GM12878 (cell line): Measurements from ENCODE around the gene CFAP157. TPM values are rescaled to one million over a fixed set of nuclear protein-coding genes. Genes with fewer than 3 reads are reported as not detected.

Source experiments
- ATAC-seq: fragments of 200-7000 bp; cut with Tn5 transposase; 3 replicates; pipeline ENCODE4 v1.9.1; 2020; ENCODE audit warnings: mild to moderate bottlenecking, moderate library complexity
- Bru-seq: library from RNA; stranded (reverse); fragments of 400-500 nt; gene quantifications from one replicate; lab custom pipeline; 2021; lab: Mats Ljungman, UMichigan
- BruChase-seq, 2 experiments: library from RNA; stranded (reverse); fragments of 400-500 nt; gene quantifications; one replicate each; lab custom pipeline; 2021; lab: Mats Ljungman, UMichigan
- BruUV-seq: library from RNA; stranded (reverse); fragments of 400-500 nt; replicated peaks from 2 replicates; lab custom pipeline; 2021; lab: Mats Ljungman, UMichigan
- CTCF ChIA-PET: fragments of 300-600 bp; sonication (Branson Sonifier 250); formaldehyde crosslinking; extraction: SDS; loops from one replicate; lab custom pipeline; 2021; ENCODE audit warnings: inconsistent platforms; lab: Yijun Ruan, JAX
- POLR2A ChIA-PET: fragments of 350-600 bp; formaldehyde crosslinking; extraction: SDS; loops from one replicate; lab custom pipeline; 2021; ENCODE audit warnings: inconsistent platforms; lab: Charles Lee
- RAD21 ChIA-PET: fragments of 300-600 bp; sonication (Branson Sonifier 250); formaldehyde crosslinking; loops from one replicate; lab custom pipeline; 2023; ENCODE audit warnings: antibody characterized with exemption; ENCODE audit not compliant: unreplicated experiment; lab: Charles Lee
- SMC1A ChIA-PET: fragments of 300-600 bp; sonication (Branson Sonifier 250); formaldehyde crosslinking; loops from one replicate; lab custom pipeline; 2023; ENCODE audit not compliant: unreplicated experiment, uncharacterized antibody; lab: Charles Lee
- DNase-seq: peaks from one replicate; pipeline ENCODE4 v3.0.0-alpha.2; 2011; ENCODE audit warnings: low read depth, low spot score
- FAIRE-seq: peaks from 3 replicates; lab custom pipeline; 2011; peaks lifted over from hg19 to GRCh38; lab: Jason Lieb, UNC
- H2AFZ ChIP-seq: 2 replicates; pipeline ENCODE4 v1.6.0; 2011; ENCODE audit warnings: low read depth, low read length, control low read depth; ENCODE audit not compliant: control insufficient read depth
- H3K27ac ChIP-seq: 2 replicates; pipeline ENCODE4 v1.5.1; 2011; ENCODE audit warnings: control low read depth; ENCODE audit not compliant: control insufficient read depth, insufficient read depth
- H3K27me3 ChIP-seq, 2 experiments: replicated peaks in 1 of 2; 2 replicates each; pipeline versions ENCODE4 v1.6.0 to v1.6.1; 2011; ENCODE audit warnings: low read length in 1 of 2; ENCODE audit not compliant: control insufficient read depth in 2 of 2, insufficient read depth in 2 of 2
- H3K36me3 ChIP-seq, 2 experiments: 2 replicates each; pipeline ENCODE4 v1.5.1; 2011; ENCODE audit warnings: low read length in 1 of 2; ENCODE audit not compliant: control insufficient read depth in 2 of 2, insufficient read depth in 2 of 2
- H3K4me1 ChIP-seq: 2 replicates; pipeline ENCODE4 v1.6.1; 2011; ENCODE audit warnings: mild to moderate bottlenecking, low read length, moderate library complexity, mixed read lengths; ENCODE audit not compliant: control insufficient read depth, insufficient read depth
- H3K4me2 ChIP-seq: 2 replicates; pipeline ENCODE4 v1.6.0; 2011; ENCODE audit warnings: control low read depth; ENCODE audit not compliant: control insufficient read depth, insufficient read depth
- H3K4me3 ChIP-seq: fragments of 200-600 bp; sonication (generic); 2 replicates; pipeline ENCODE4 v1.5.1; 2016
- H3K79me2 ChIP-seq: 2 replicates; pipeline ENCODE4 v1.6.0; 2011; ENCODE audit warnings: low read length; ENCODE audit not compliant: control insufficient read depth, insufficient read depth
- H3K9ac ChIP-seq: 2 replicates; pipeline ENCODE4 v1.8.0; 2011; ENCODE audit warnings: low read length, control low read depth, mixed read lengths; ENCODE audit not compliant: control insufficient read depth, insufficient read depth
- H3K9me3 ChIP-seq: replicated peaks from 3 replicates; pipeline ENCODE4 v1.5.1; 2011; ENCODE audit warnings: mild to moderate bottlenecking, low read length; ENCODE audit not compliant: control insufficient read depth, insufficient read depth
- H4K20me1 ChIP-seq: 2 replicates; pipeline ENCODE4 v1.6.0; 2011; ENCODE audit not compliant: control insufficient read depth, insufficient read depth
- CBX3 ChIP-seq: fragments of 200-600 bp; sonication (generic); IDR thresholded peaks from 2 replicates; pipeline ENCODE4 v1.6.1; 2016; ENCODE audit warnings: low read depth, borderline replicate concordance
- RAD21 ChIP-seq: IDR thresholded peaks from 2 replicates; pipeline ENCODE4 v1.6.1; 2011; ENCODE audit warnings: mild to moderate bottlenecking, low read depth, low read length, moderate library complexity; ENCODE audit not compliant: insufficient read depth
- ZNF384 ChIP-seq: IDR thresholded peaks from 2 replicates; pipeline ENCODE4 v1.6.1; 2012; ENCODE audit warnings: low read depth, mild to moderate bottlenecking, low read length, improper control_type of control experiment, borderline replicate concordance
- WGBS: methylation state at CpG from one replicate; pipeline ENCODE4 v1.1.6; 2016; ENCODE audit warnings: low lambda C conversion rate; ENCODE audit not compliant: insufficient replicate concordance, insufficient coverage; ENCODE audit errors: missing lambda C conversion rate; 5-methylcytosine and 5-hydroxymethylcytosine counted together
- in situ Hi-C: fragments of 300-500 bp; cut with MboI; formaldehyde crosslinking; loops from 9 replicates; pipeline ENCODE4 v1.14.3; 2018; ENCODE audit warnings: mixed read lengths
- intact Hi-C: fragments of 100-400 bp; cut with micrococcal nuclease; formaldehyde crosslinking; loops from one replicate; pipeline ENCODE4 v1.14.2; 2022; ENCODE audit not compliant: unreplicated experiment
- long read RNA-seq, 2 experiments: library from polyadenylated mRNA; unstranded; transcript quantifications; one replicate each; pipeline ENCODE4 v2.0.0, GENCODE V29; 2019 to 2020
- polyA minus RNA-seq, 3 experiments: library from RNA; depleted of rRNA, polyadenylated mRNA; stranded (reverse); fragments of >200 nt; gene quantifications; 2 replicates each; pipeline ENCODE4 v1.2.3, GENCODE V29; 2011
- polyA plus RNA-seq, 11 experiments: library from polyadenylated mRNA; depleted of rRNA in 4 of 11; unstranded in 6 of 11; stranded (reverse) in 5 of 11; fragments of >200 nt; fragmentation: Nextera tagmentation in 4 of 11; fragmentation: Illumina TruSeq in 1 of 11; extraction: Ambion mirVana in 4 of 11; extraction: Trizol in 1 of 11; gene quantifications; 1 replicate in 1 of 11; 2 replicates in 10 of 11; pipeline versions ENCODE4 v1.2.1 to v1.2.3, GENCODE V29; 2011 to 2016; ENCODE audit warnings: inconsistent platforms in 2 of 11, missing spikeins in 2 of 11, low read depth in 1 of 11
- total RNA-seq, 4 experiments: library from RNA; depleted of rRNA in 3 of 4; stranded (reverse); fragments of >200 nt in 3 of 4; fragmentation: Illumina TruSeq in 1 of 4; extraction: Trizol in 1 of 4; gene quantifications; 2 replicates each; pipeline versions ENCODE4 v1.2.1 to v1.2.3, GENCODE V29; 2013 to 2021
- TF ChIP-seq, protein P1 (sequence below): fragments of 450-650 bp; IDR thresholded peaks from 2 replicates; pipeline ENCODE4 v1.6.1; 2014; ENCODE audit warnings: mild to moderate bottlenecking

CFAP157 gene
- total RNA-seq (2013; cell fraction: nucleolus; rRNA removed), result not detected in 2 replicates
- total RNA-seq (2014; rRNA removed) (not detected in 2 replicates), total RNA-seq (2014; rRNA removed; fragmentation: Illumina TruSeq; extraction: Trizol) (not detected in 2 replicates), total RNA-seq (2021) (not detected in 2 replicates), polyA plus RNA-seq (2011; rRNA removed) (not detected in 2 replicates), polyA plus RNA-seq (2014; fragmentation: Illumina TruSeq; extraction: Trizol) (not detected in 2 replicates), polyA plus RNA-seq (2014; fragmentation: Nextera tagmentation; extraction: Ambion mirVana) (not detected), polyA plus RNA-seq (2014; rRNA removed) (not detected in 2 replicates), polyA plus RNA-seq (2016; fragmentation: Nextera tagmentation; extraction: Ambion mirVana) (under 1 TPM; 0.08 to 0.72 TPM), polyA minus RNA-seq (2011; rRNA and poly(A)+ RNA removed) (not detected in 2 replicates), Bru-seq, nascent RNA (not detected), BruChase-seq, experiment 1, labeled RNA remaining after a 6-hour chase (not detected), BruChase-seq, experiment 2, labeled RNA remaining after a 2-hour chase (not detected)
- polyA plus RNA-seq (2011; ENCODE audit: low read depth), result not detected
- not detected in 2 replicates for polyA plus RNA-seq (2011; cell fraction: cytosol; rRNA removed)
- 0.24 TPM in 1 of 2 replicates, not detected in the other for polyA plus RNA-seq (2011; cell fraction: nucleus; rRNA removed)
- 0.24 and 0.37 TPM in 2 replicates for polyA plus RNA-seq (2012)
- polyA minus RNA-seq (2011; cell fraction: cytosol; rRNA and poly(A)+ RNA removed), result not detected in 2 replicates
- polyA minus RNA-seq (2011; cell fraction: nucleus; rRNA and poly(A)+ RNA removed), result not detected in 2 replicates
- long read RNA-seq, experiment 1, result 0 reads
- long read RNA-seq, experiment 2, partial matches to known transcripts, result 0 of 6 reads
- long read RNA-seq, experiment 2, other reads (novel, unspliced or antisense), result 6 of 6 reads

DNA sequence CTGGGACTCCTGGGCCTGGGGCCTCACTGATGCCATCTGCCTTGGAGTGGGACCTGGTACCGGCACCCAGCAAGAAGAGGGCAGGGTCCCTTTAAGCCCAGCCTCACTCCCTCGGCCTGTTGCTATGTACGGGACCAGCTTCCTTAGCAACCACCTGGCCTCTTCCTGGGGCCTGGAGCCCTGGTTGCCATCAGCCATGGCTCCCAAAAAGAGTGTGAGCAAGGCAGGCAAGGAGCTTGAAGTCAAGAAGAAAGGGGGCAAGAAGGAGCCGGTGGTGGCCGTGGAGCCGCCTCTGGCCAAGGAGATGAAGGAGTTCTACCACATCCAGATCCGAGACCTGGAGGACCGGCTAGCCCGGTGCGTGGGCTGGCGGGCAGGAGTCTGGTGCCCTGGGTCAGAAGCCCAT, at the start of gene CFAP157:
CFAP157 (plus strand) TSS at position 153 of the 406 bp plus-strand sequence; CDS start at position 197, 44 bp downstream.
- Histone ChIP-seq H3K9me3 (no peaks in the 10 kb centered on the region; the same call in 2 of the 3 replicates), H3K4me2 (no peak within 1 kb of the TSS), H2AFZ (no peak within 1 kb of the TSS), H3K27ac (no peak within 1 kb of the TSS), H3K9ac (no peak within 1 kb of the TSS), H4K20me1 (no peaks in the 10 kb centered on the region), H3K4me1 (peaks cover 3% of the 10 kb centered on the region; the same call in 1 of the 2 replicates), H3K4me3 (no peak within 1 kb of the TSS), H3K27me3 (peaks cover 0 to 2% of the 10 kb centered on the region in 2 experiments; a peak in 2 of 4 replicates), H3K36me3 (no peaks in the 10 kb centered on the region; a peak in 1 of 4 replicates), H3K79me2 (no peaks in the 10 kb centered on the region)
- WGBS, result 29% methylated on average over 11 of the region's 11 CpGs
- TF ChIP-seq, protein P1, sequence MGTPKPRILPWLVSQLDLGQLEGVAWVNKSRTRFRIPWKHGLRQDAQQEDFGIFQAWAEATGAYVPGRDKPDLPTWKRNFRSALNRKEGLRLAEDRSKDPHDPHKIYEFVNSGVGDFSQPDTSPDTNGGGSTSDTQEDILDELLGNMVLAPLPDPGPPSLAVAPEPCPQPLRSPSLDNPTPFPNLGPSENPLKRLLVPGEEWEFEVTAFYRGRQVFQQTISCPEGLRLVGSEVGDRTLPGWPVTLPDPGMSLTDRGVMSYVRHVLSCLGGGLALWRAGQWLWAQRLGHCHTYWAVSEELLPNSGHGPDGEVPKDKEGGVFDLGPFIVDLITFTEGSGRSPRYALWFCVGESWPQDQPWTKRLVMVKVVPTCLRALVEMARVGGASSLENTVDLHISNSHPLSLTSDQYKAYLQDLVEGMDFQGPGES, result no peak
- TF ChIP-seq ZNF384, result no peak
- TF ChIP-seq RAD21, result no peak
- no peak for TF ChIP-seq CBX3
- intact Hi-C loops (no loop called here), in situ Hi-C loops (no loop called here)
- SMC1A ChIA-PET, result interaction anchor here (1.4 to 1.9 kb wide), 2 partner anchors 8 to 28 kb away, joined by 3 to 8 read pairs; partner anchors contain the start of gene TOR2A
- RAD21 ChIA-PET, result no interaction called here
- CTCF ChIA-PET, result no interaction called here
- ATAC-seq, result peak; percentile 22; the same call in 1 of the 3 replicates
- POLR2A ChIA-PET, result interaction anchor here (1.3 kb wide), 1 partner anchor 81 kb away, joined by 3 read pairs; no protein-coding TSS in a partner anchor
- no peak for DNase-seq
- no TSS peak for BruUV-seq
- FAIRE-seq, result no peak
